Endothelial cell of hepatic sinusoid (primary cell): ENCODE results near the gene USP54.

Source experiments
- in situ Hi-C: cut with HindIII; loops from 2 replicates; pipeline ENCODE4 v1.10.0; 2017; ENCODE audit warnings: low sequenced_read_pairs

Gene USP54

DNA sequence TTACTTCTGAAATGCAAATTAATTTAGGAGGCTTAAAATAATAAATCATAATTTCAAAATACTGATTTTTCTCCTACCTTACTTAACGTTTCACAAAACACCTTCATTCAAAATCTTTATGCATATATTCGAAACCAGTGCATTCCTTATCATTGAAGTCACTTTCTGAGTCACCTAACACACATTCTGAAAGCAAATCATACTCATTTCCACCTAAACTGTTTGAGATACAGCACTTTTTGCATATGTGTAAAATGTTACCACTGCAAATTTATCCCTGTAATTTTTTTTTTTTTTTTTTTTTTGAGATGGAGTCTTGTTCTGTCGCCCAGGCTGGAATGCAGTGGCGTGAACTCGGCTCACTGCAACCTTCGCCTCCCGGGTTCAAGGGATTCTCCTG lies 111.0 kb downstream of the USP54 start:
- in situ Hi-C loops, result no loop called here

DNA sequence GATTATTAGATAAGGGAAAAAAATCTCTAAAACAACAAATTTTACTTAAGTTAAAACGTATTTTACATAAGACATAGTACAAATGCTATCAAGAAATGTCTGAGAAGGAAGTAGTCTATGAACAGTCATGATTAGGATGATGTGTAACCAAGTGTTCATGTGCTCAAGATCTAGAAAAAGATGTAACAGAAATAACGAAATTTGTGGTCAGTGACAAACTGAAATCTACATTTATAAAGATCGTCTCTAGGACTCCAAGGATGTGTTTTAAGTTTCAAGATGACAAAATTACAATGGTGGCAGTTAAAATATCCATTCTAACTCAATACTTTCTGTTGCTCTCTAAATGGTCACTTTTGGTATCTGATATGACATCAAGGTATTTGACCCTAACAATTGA lies 112.5 kb downstream of the USP54 start:
- in situ Hi-C loops, result no loop called here

DNA sequence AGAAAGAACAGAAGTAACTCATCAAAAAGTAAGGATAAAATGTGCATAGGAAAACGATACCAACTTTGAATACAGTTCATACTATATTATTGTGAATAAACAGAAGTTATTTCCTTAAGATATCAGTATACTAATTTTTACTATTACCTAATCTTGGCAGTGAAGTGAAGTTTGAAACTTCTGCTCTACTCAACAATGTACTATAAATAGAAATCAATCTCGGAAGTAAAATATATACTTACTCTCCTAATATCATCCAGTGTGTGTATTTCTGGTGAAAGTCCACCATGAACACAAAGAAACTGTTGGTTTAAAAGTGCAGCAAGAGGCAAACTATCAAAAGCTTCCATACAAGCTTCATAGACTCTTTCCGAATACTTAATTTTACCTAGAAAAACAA lies 119.9 kb downstream of the USP54 start:
- in situ Hi-C loops, result no loop called here

DNA sequence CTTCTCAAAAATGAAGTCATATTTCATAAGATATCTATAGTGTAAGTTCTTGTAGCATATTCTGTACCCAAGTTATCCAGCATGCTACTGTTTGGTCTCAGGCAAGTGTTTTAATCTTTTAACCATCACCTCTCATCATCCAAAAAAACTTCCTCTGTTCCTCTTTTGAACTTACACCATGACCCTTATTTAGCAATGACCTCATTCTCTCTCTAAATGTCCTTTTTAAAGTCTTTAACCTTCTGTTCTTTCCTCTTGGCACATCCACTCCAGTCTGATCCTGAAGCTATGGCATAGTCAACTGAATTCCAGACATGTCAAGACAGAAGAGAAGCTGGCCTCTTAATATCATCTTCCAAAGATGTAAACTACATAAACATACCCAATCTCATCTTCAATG lies 121.6 kb downstream of the USP54 start:
- in situ Hi-C loops, result no loop called here

DNA sequence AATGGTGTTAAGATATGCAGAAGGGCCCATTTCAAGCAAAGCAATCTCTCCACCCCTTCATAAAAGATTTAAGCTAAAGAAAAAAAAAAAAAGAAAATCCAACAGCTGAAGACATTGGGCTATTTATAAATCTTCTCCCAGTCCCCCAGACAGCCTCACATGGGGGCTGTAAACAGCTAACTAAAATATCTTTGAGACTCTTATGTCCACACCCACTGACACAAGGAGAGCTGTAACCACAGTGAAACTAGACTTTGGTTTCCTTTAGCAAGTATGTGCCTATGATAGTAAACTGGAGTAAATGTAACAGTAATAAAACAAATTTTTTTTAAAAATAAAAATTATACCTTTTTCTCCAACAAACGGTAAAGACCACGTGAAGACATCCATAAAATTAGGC lies 123.9 kb downstream of the USP54 start:
- in situ Hi-C loops, result no loop called here

DNA sequence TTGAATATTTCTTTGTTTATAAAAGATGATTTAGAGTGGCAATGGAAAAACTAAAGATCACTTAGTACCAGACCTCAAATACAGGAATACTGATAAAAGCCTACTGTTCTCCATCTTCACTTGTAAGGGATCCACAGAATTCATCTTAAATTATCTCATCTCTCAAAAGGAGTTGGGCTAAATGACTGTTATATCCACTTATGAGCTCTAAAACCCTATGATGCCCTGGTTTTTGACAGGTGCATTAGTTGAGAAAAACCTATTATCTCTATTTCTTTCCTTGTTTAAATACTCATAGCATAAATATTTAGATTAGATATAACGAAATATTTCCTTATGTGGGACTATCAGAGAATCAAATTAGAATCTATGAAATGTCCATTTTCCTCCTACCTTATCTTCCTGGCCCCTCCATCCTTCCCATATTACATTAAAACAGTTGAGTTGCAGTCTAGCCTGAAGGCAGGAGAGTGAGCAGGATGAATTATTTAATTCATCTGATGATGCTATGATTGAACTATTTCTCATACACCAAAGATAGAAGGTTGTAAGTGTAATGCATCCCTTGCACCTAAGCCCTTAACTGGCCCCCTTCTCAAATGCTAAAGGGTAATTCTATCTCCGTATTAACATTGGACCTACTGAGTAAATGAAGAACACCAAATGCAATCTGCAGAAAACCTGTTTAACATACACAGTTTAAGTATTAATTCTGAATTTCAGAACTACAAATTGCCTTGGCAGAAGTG lies 125.0 kb downstream of the USP54 start:
- in situ Hi-C loops, result no loop called here

DNA sequence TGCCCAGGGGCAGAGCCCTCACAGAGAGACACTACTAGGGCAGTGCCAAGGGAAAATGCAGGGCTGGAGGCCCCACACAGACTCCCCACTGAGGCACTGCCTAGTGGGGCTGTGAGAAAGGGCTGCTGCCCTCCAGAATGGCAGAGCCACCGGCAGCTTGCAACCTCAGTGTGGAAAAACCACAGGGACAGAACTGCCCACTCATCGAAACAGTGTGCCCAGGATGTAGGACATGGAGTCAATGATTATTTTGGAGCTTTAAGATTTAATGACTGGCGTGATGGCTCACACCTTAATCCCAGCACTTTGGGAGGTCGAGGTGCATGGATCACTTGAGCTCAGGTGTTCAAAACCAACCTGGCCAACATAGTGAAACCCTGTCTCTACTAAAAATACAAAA lies 130.2 kb downstream of the USP54 start:
- in situ Hi-C loops, result no loop called here

DNA sequence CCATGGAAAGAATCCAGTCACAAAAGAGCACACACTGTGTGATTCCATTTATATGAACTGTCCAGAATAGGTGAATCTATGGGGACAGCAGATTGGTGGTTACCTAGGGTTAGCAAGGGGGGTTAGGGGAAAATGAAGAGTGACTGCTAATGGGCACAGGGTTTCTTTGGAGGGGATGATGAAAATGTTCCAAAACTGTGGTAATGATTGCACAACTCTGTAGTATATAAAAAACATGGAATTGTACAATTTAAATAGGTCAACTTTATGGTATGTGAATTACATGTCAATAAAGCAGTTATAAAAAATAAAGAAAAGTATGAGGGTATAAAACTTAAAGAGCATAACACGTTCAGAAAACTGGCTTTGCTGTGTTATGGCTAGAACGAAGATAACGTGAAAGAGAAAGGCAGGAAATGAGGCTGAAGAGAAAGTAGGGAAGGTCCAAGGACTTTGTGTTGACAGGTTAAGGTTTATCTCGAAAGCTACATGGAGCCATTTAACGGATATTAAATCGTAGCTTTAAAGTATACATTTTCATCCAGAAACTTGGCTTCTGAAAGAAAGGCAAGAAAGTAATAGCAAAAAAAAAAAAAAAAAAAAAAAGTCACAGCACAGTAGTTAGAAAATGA lies 131.3 kb downstream of the USP54 start:
- in situ Hi-C loops, result no loop called here

DNA sequence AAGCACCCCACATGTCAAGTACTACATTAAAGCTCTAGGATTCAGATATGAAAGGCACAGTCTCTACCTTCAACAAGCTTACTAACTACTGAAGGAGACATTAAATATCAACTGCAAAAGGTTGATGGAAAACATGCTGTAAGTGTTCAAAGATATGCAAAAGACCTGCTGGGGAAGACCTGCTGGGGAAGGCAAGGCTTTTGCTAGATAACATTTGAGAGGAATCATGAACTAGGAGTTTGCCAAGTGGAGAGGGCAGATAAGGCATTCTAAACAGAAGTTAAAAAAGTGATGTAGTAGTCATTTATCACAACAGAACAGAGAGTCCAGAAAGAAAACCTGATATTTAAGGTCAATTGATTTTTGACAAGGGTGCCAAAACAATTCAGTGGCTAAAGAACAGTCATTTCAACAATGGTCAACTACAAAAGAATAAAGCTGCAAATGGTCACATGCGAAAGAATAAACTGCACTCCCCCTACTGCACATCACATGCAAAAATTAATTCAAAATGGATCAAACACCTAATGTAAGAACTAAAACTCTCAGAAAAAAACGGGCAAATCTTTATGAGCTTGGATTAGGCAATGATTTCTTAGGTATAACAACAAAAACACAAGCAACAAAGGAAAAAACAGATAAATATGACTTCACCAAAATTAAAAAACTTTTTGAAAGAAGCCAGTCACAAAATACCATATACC lies 134.8 kb downstream of the USP54 start:
- in situ Hi-C loops, result no loop called here

DNA sequence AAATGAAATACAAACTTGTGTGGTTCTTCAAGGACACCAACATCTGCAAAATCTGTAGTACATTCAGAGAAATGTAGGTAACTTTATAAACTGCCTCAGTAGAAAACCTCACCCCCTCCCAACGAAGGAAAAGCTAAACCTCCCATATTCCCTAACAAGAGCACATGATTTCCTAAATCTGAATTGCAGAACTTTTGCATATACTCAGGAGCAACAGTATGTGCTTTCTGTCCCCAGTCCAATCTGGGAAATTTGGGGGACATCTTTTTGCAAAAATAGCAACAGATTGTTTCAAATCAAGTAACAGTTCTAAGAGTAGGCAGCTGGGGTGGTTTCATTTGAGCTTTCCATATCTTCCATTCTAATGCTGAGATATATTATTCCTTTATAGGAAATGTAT lies 142.0 kb downstream of the USP54 start:
- in situ Hi-C loops, result no loop called here

DNA sequence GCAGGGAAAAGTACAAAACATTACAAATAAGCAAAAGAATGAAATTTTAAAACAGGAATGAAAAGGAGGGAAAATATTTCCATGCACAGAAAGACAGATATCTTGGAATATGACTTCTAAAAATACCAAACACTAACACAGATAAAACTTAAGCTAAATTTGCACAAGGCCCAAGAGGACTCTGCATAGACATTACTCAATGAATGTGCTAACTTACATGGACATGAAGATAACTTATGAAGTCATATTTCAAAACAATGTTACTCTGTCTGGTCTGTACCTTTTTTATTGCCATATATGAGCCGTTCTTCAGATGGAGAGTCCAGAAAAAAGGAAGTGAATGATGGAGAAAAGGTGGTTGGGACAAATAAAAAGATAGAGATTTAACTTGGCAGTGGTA lies 142.8 kb downstream of the USP54 start:
- in situ Hi-C loops, result no loop called here
